ENCODE results near the gene EN1. TPM values are rescaled to one million over a fixed set of nuclear protein-coding genes. Genes with fewer than 3 reads are reported as not detected.

Gene EN1
- total RNA-seq, 2 experiments from 2014 or later = not detected

DNA sequence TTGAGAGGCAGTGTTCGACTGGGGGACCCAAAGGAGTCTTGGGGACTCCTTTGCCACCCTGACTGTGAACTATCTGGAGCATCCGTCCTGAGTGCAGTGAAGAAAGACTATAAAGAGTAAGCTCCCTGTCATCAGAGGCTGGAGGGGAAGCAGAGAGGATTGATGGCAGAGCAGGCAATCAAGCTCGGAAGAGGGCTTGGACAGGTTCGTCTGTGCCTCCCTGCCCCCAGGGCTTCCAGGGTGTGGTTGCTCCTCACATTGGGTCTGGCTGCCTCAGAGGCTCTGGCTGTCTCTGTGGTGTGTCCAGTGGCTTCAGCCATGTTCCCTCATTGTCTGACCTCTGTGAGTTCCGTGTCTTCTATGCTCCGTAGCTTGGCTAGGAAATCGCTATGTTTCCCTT lies 13.8 kb upstream of the EN1 start:
- Mint-ChIP-seq H3K36me3 (no peaks in the 10 kb centered on the region), H3K4me1 (peaks cover 5% of the 10 kb centered on the region), H3K27ac (no peak overlapping the region), H3K9me3 (no peaks in the 10 kb centered on the region), H3K4me3 (no peak overlapping the region), H3K27me3 (peaks cover 64% of the 10 kb centered on the region)
- no peak for DNase-seq
- POLR2A ChIA-PET = no interaction called here
- ATAC-seq (ENCODE audit: low read depth) = no peak

DNA sequence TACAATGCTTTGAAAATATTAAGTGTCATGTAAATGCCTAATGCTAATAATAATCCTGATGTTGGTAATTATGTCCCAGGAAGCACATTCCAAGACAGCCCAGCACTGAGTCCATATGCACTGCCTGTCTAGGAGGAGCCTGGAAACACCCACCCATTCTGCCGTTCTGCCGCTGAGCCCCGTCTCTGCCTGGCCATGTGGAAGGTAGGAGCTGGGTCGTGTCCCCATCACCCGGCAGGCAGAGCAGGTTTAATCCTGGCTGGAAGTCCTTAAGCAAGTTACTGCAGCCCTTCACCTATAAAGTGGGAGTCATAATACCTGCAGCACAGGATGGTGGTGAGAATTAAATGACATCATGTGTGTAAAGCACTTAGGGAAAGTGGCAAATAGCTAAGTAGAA lies 13.1 kb upstream of the EN1 start:
- ATAC-seq (ENCODE audit: low read depth) = no peak
- Mint-ChIP-seq H3K27ac (no peak overlapping the region), H3K4me1 (peaks cover 7% of the 10 kb centered on the region), H3K36me3 (no peaks in the 10 kb centered on the region), H3K27me3 (peaks cover 69% of the 10 kb centered on the region), H3K9me3 (no peaks in the 10 kb centered on the region), H3K4me3 (no peak overlapping the region)
- POLR2A ChIA-PET = no interaction called here
- no peak for DNase-seq

DNA sequence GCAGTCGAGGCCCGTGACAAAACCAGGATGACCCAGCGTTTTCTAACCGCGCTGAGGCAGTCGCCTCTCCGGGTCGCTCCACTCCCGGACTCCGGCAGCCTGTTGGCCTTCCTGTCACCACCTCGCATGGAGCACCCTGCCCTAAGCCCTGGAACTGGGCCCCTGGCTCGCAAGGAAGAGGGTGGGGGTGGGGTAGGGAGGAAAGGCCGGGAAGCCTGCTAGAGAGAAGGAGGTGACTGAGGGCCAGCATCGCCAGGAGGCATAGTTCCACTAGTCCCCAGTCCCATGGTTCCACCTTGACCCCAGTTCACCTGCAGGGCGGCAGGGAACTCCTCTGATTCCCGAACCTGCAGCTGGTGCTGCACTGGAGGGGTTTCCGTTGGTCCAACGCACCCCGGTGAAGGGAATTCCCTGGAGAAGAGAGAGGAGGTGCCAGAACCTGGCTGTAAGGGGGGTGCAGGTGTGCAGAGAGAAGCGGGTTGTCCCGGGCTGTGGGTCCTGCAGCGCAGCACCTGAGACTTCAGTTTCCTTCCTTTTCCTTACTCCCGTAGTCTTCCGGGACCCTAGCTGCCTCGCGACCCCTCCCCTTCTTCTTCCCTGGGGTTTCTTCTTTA lies 11.8 kb upstream of the EN1 start:
- DNase-seq (no peak), ATAC-seq (ENCODE audit: low read depth) (no peak)
- Mint-ChIP-seq H3K27me3 (peaks cover 79% of the 10 kb centered on the region), H3K36me3 (no peaks in the 10 kb centered on the region), H3K27ac (no peak overlapping the region), H3K9me3 (no peaks in the 10 kb centered on the region), H3K4me1 (peaks cover 7% of the 10 kb centered on the region), H3K4me3 (no peak overlapping the region)
- POLR2A ChIA-PET = no interaction called here

GRCh38 chr2:118858485-118859156 lies 11.2 kb upstream of the EN1 start:
- ATAC-seq (ENCODE audit: low read depth) = no peak
- peaks cover 82% of the 10 kb centered on the region for H3K27me3 Mint-ChIP-seq
- no peak overlapping the region for H3K27ac Mint-ChIP-seq
- no peak overlapping the region for H3K4me3 Mint-ChIP-seq
- H3K4me1 Mint-ChIP-seq = peaks cover 10% of the 10 kb centered on the region
- no peaks in the 10 kb centered on the region for H3K9me3 Mint-ChIP-seq
- POLR2A ChIA-PET = no interaction called here
- no peak for DNase-seq
- no peaks in the 10 kb centered on the region for H3K36me3 Mint-ChIP-seq

GRCh38 chr2:118857677-118858484 lies 10.4 kb upstream of the EN1 start:
- H3K9me3 Mint-ChIP-seq = no peaks in the 10 kb centered on the region
- DNase-seq (peak; percentile 29), ATAC-seq (ENCODE audit: low read depth) (no peak)
- H3K27me3 Mint-ChIP-seq = peaks cover 85% of the 10 kb centered on the region
- H3K36me3 Mint-ChIP-seq = no peaks in the 10 kb centered on the region
- H3K4me1 Mint-ChIP-seq = peaks cover 12% of the 10 kb centered on the region
- H3K27ac Mint-ChIP-seq = peak overlapping the region; percentile 13
- H3K4me3 Mint-ChIP-seq = no peak overlapping the region
- POLR2A ChIA-PET = no interaction called here

GRCh38 chr2:118856978-118857676 lies 9.7 kb upstream of the EN1 start:
- DNase-seq (peak; percentile 37), ATAC-seq (ENCODE audit: low read depth) (no peak)
- Mint-ChIP-seq H3K27me3 (peaks cover 89% of the 10 kb centered on the region), H3K4me3 (no peak overlapping the region), H3K9me3 (no peaks in the 10 kb centered on the region), H3K4me1 (peaks cover 12% of the 10 kb centered on the region), H3K36me3 (no peaks in the 10 kb centered on the region), H3K27ac (no peak overlapping the region)
- POLR2A ChIA-PET = no interaction called here

DNA sequence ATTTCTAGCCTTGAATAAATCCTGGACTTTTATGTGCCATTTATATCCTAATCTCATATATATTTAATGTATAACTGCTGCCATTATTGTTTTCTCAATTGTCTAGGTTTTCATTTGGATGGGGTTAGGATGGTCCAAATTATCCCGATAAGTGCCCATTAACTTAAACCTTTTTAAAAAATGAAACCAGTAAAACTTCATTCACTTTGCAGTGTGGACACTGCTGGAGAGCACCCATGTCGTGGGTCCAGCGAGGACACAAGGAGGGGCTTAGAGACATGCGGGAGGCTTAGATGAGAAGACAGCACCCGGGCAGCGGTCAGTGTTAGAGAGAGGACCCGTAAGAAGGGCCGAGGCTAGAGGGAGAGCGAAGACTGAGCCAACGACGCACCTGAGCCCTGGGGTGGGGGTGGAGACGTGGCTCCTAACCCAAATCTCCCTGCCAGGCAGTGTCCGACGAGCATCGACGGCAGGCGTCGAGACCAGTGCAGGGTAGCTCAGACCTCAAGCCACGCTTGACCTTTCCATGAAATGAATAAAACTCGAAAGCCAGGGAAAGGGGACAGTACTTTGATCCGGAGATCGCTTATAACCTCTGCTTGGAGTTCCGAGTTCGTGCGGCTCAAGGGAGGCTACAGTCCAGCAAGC lies 9.0 kb upstream of the EN1 start:
- DNase-seq = no peak
- H3K4me3 Mint-ChIP-seq = no peak overlapping the region
- POLR2A ChIA-PET = no interaction called here
- H3K27ac Mint-ChIP-seq = no peak overlapping the region
- H3K27me3 Mint-ChIP-seq = peaks cover 89% of the 10 kb centered on the region
- no peak for ATAC-seq (ENCODE audit: low read depth)
- peaks cover 12% of the 10 kb centered on the region for H3K4me1 Mint-ChIP-seq
- no peaks in the 10 kb centered on the region for H3K9me3 Mint-ChIP-seq
- no peaks in the 10 kb centered on the region for H3K36me3 Mint-ChIP-seq

GRCh38 chr2:118855451-118856279 lies 8.2 kb upstream of the EN1 start:
- no peak overlapping the region for H3K27ac Mint-ChIP-seq
- DNase-seq = peak; percentile 91
- peaks cover 12% of the 10 kb centered on the region for H3K4me1 Mint-ChIP-seq
- ATAC-seq (ENCODE audit: low read depth) = peak; percentile 90
- no peaks in the 10 kb centered on the region for H3K9me3 Mint-ChIP-seq
- peaks cover 2% of the 10 kb centered on the region for H3K36me3 Mint-ChIP-seq
- peaks cover 89% of the 10 kb centered on the region for H3K27me3 Mint-ChIP-seq
- H3K4me3 Mint-ChIP-seq = peak overlapping the region; percentile 52
- POLR2A ChIA-PET = interaction anchor here (1.0 kb wide), 1 partner anchor 632 kb away, joined by 3 read pairs; no protein-coding TSS in a partner anchor

- Mint-ChIP-seq H3K27me3 (peaks cover 89% of the 10 kb centered on the region), H3K9me3 (peaks cover 3% of the 10 kb centered on the region), H3K4me3 (no peak overlapping the region), H3K27ac (no peak overlapping the region), H3K4me1 (peaks cover 12% of the 10 kb centered on the region), H3K36me3 (peaks cover 4% of the 10 kb centered on the region)
- no peak for ATAC-seq (ENCODE audit: low read depth)
- POLR2A ChIA-PET = interaction anchor here (1.0 kb wide), 1 partner anchor 631 kb away, joined by 3 read pairs; no protein-coding TSS in a partner anchor
- no peak for DNase-seq
Measured at GRCh38 chr2:118854507-118855345, 7.3 kb upstream of the EN1 start.

GRCh38 chr2:118853651-118854291 lies 6.3 kb upstream of the EN1 start:
- DNase-seq (peak; percentile 32), ATAC-seq (ENCODE audit: low read depth) (no peak)
- no peak overlapping the region for H3K4me3 Mint-ChIP-seq
- H3K36me3 Mint-ChIP-seq = peaks cover 4% of the 10 kb centered on the region
- peaks cover 14% of the 10 kb centered on the region for H3K4me1 Mint-ChIP-seq
- POLR2A ChIA-PET = no interaction called here
- peak overlapping the region; percentile 3 for H3K27ac Mint-ChIP-seq
- peaks cover 3% of the 10 kb centered on the region for H3K9me3 Mint-ChIP-seq
- peaks cover 89% of the 10 kb centered on the region for H3K27me3 Mint-ChIP-seq

DNA sequence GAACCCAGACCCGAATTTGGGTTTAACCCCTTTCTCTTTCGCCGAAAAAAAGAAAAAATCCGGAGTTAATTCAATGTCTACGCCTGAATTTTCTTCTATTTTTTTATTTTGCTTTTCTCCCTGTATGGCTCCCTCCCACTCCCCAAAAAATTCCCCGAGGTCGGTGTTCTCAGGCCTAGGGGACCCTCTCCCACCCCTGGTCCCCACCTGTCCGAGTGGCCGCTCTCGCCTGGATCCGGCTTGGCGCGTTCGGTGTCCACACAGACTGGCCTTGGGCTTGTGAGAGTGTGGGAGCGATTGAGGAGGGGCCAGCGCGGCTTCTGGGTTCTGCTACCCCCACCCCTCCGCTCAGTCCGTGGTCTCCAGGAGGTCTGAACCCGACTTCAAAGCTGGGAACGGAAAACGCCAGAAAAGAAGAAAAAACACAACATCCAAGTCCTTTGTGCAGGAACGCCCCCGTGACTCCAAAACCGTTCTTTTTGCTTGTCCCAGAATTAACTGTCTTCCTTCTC lies 5.7 kb upstream of the EN1 start:
- DNase-seq (peak; percentile 35), ATAC-seq (ENCODE audit: low read depth) (no peak)
- H3K27me3 Mint-ChIP-seq = peaks cover 91% of the 10 kb centered on the region
- H3K27ac Mint-ChIP-seq = peak overlapping the region; percentile 38
- POLR2A ChIA-PET = no interaction called here
- no peak overlapping the region for H3K4me3 Mint-ChIP-seq
- H3K36me3 Mint-ChIP-seq = peaks cover 4% of the 10 kb centered on the region
- peaks cover 14% of the 10 kb centered on the region for H3K4me1 Mint-ChIP-seq
- peaks cover 3% of the 10 kb centered on the region for H3K9me3 Mint-ChIP-seq

Data from activated naive CD8-positive, alpha-beta T cell treated with anti-CD3 and anti-CD28 coated beads, Interleukin-2, amount 10 ng/mL, durations not matched to agents 7 days and 5 days (primary cell).